A673 (cell line): ENCODE results near the gene HPGDS. TPM values are rescaled to one million over a fixed set of nuclear protein-coding genes. Genes with fewer than 3 reads are reported as not detected.
A peak's percentile ranks its signal among the peaks of the same experiment; 100 is the strongest.
"Not testable (repeated sequence)": the region's sequence is repeated elsewhere in the genome, so short reads cannot be mapped to it uniquely, and the experiment has no call there.

Experiments used
- BruUV-seq: library from RNA; stranded (reverse); fragments of 400-500 nt; replicated peaks from 2 replicates; lab custom pipeline; 2021; lab: Mats Ljungman, UMichigan
- CTCF ChIA-PET: fragments of 300-600 bp; sonication (Branson Sonifier 250); formaldehyde crosslinking; loops from one replicate; lab custom pipeline; 2022; ENCODE audit warnings: antibody characterized with exemption; lab: Charles Lee
- POLR2A ChIA-PET: fragments of 300-600 bp; sonication (Branson Sonifier 250); formaldehyde crosslinking; loops from one replicate; lab custom pipeline; 2022; ENCODE audit warnings: antibody characterized with exemption; ENCODE audit not compliant: low non-redundant PET; lab: Charles Lee
- DNase-seq: peaks from one replicate; pipeline ENCODE4 v3.0.0-alpha.2; 2015; ENCODE audit warnings: low spot score
- H3K27ac ChIP-seq: fragments of 200-600 bp; sonication (generic); 2 replicates; pipeline ENCODE4 v1.5.1; 2016; ENCODE audit warnings: mixed run types, low read depth, mild to moderate bottlenecking, mixed read lengths, antibody characterized with exemption, low read length; ENCODE audit not compliant: poor library complexity, severe bottlenecking
- H3K27me3 ChIP-seq: fragments of 200-600 bp; sonication (generic); replicated peaks from 2 replicates; pipeline ENCODE4 v1.6.1; 2017; ENCODE audit warnings: mixed run types, low read depth, mild to moderate bottlenecking, mixed read lengths, antibody characterized with exemption, low read length; ENCODE audit not compliant: insufficient read depth, poor library complexity
- H3K36me3 ChIP-seq: fragments of 200-600 bp; sonication (generic); 2 replicates; pipeline ENCODE4 v1.6.1; 2016; ENCODE audit warnings: mixed run types, mild to moderate bottlenecking, mixed read lengths, antibody characterized with exemption, low read length; ENCODE audit not compliant: insufficient read depth, poor library complexity, severe bottlenecking
- H3K4me1 ChIP-seq: fragments of 200-600 bp; sonication (generic); 2 replicates; pipeline ENCODE4 v1.6.1; 2017; ENCODE audit warnings: mixed run types, mild to moderate bottlenecking, mixed read lengths, antibody characterized with exemption, low read length; ENCODE audit not compliant: insufficient read depth, poor library complexity, severe bottlenecking
- H3K4me3 ChIP-seq: fragments of 200-600 bp; sonication (generic); 2 replicates; pipeline ENCODE4 v1.5.1; 2016; ENCODE audit warnings: low read depth, mixed run types, mild to moderate bottlenecking, mixed read lengths, low read length; ENCODE audit not compliant: poor library complexity, severe bottlenecking
- H3K9me3 ChIP-seq: fragments of 200-600 bp; sonication (generic); 2 replicates; pipeline ENCODE4 v1.6.1; 2016; ENCODE audit warnings: mixed run types, low read depth, mild to moderate bottlenecking, mixed read lengths, antibody characterized with exemption, low read length; ENCODE audit not compliant: poor library complexity, severe bottlenecking
- CTCF ChIP-seq: fragments of 300-800, 200-600 bp; sonication (generic); conservative IDR thresholded peaks from 2 replicates; pipeline ENCODE4 v1.5.1; 2017; ENCODE audit warnings: low read depth, mild to moderate bottlenecking, antibody characterized with exemption, low read length, moderate library complexity, mixed read lengths
- EZH2 ChIP-seq: fragments of 200-600 bp; sonication (generic); IDR thresholded peaks from 2 replicates; pipeline ENCODE4 v1.6.1; 2017; ENCODE audit warnings: borderline replicate concordance, low read depth, mild to moderate bottlenecking, mixed read lengths, antibody characterized with exemption, low read length; ENCODE audit not compliant: poor library complexity, severe bottlenecking
- intact Hi-C: fragments of 100-400 bp; cut with micrococcal nuclease; formaldehyde crosslinking; loops from one replicate; pipeline ENCODE4 v1.10.0; 2022; ENCODE audit not compliant: unreplicated experiment
- total RNA-seq: library from RNA; stranded (reverse); gene quantifications from 2 replicates; pipeline ENCODE4 v1.2.3, GENCODE V29; 2021

Gene HPGDS
- total RNA-seq, 1 experiment from 2014 or later, result not detected

- H3K9me3 ChIP-seq, result no peaks in the 10 kb centered on the region
- ChIA-PET POLR2A (no interaction called here), CTCF (no interaction called here)
- intact Hi-C loops, result loop anchor here (5.0 to 10.0 kb wide), 4 partner anchors 88 to 820 kb away; no protein-coding TSS in a partner anchor
- no TSS peak for BruUV-seq
- no peaks in the 10 kb centered on the region for H3K36me3 ChIP-seq
- H3K4me3 ChIP-seq, result no peak overlapping the region
- peak; percentile 51 for DNase-seq
- TF ChIP-seq CTCF, result peak; percentile 61
- no peak for TF ChIP-seq EZH2
- no peaks in the 10 kb centered on the region for H3K27me3 ChIP-seq
- H3K4me1 ChIP-seq, result peaks cover 17% of the 10 kb centered on the region
- no peak overlapping the region for H3K27ac ChIP-seq
Observed at GRCh38 chr4:94304365-94304971, 38.2 kb downstream of the HPGDS start.

GRCh38 chr4:94302191-94302590 is 40.4 kb downstream of the HPGDS start:
- peak; percentile 5 for DNase-seq
- ChIA-PET POLR2A (no interaction called here), CTCF (no interaction called here)
- no TSS peak for BruUV-seq
- no peaks in the 10 kb centered on the region for H3K36me3 ChIP-seq
- no peaks in the 10 kb centered on the region for H3K27me3 ChIP-seq
- no peaks in the 10 kb centered on the region for H3K9me3 ChIP-seq
- intact Hi-C loops, result loop anchor here (5.0 to 10.0 kb wide), 4 partner anchors 90 to 823 kb away; no protein-coding TSS in a partner anchor
- no peak overlapping the region for H3K27ac ChIP-seq
- H3K4me3 ChIP-seq, result no peak overlapping the region
- TF ChIP-seq CTCF (no peak), EZH2 (no peak)
- peaks cover 17% of the 10 kb centered on the region for H3K4me1 ChIP-seq

DNA sequence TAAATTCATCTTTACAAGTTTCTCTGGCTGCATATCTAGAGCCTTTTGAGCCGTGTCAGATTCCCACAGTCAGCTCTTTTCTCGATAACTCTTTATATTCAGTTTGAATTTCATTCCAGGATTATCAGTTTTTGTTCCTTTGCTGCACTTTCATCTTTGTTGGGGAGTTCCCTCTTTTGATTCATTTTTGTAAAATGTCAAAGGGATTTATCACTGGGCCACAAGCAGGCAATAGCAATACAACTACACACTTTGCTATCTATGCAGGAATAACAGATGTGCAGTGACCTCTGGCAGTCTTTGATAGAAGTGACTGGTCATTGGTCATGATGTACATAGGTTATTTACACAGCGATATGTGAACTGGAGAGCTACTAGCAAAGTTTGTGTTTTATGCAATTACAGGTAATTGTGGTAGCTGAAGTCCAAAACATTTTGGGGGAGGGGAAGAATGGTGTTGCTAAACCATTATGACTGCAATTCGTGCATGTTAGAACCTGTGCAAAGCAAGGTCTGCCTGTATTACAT is 43.8 kb downstream of the HPGDS start:
- POLR2A ChIA-PET, result no interaction called here

DNA sequence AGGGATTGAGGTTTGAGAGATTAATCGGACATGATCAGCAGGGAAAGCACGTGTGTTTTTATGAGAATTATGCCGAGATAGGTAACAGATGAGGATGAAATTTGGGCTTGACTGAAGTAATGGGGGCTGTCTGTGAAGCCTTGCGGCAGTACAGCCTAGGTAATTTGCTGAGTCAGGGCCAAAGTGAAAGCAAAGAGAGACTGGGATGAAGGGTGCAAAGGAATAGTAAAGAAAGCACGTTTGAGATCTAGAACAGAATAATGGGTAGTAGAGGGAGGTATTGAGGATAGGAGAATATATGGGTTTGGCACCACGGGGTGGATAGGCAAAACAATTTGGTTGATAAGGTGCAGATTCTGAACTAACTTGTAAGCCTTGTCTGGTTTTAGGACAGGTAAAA is 47.2 kb downstream of the HPGDS start:
- H3K4me1 ChIP-seq, H3K9me3 ChIP-seq, POLR2A ChIA-PET, H3K4me3 ChIP-seq, H3K36me3 ChIP-seq, BruUV-seq, H3K27me3 ChIP-seq, H3K27ac ChIP-seq, CTCF ChIA-PET, DNase-seq, intact Hi-C loops: not testable (repeated sequence)

More for the DNA sequence above, 43.8 kb downstream of the HPGDS start:
- intact Hi-C loops, result no loop called here
- H3K9me3 ChIP-seq, result no peaks in the 10 kb centered on the region
- DNase-seq, result no peak
- H3K4me3 ChIP-seq, result no peak overlapping the region
- no TSS peak for BruUV-seq
- CTCF ChIA-PET, result no interaction called here
- no peaks in the 10 kb centered on the region for H3K27me3 ChIP-seq
- H3K4me1 ChIP-seq, result no peaks in the 10 kb centered on the region
- TF ChIP-seq EZH2 (no peak), CTCF (no peak)
- H3K27ac ChIP-seq, result no peak overlapping the region
- no peaks in the 10 kb centered on the region for H3K36me3 ChIP-seq

DNA sequence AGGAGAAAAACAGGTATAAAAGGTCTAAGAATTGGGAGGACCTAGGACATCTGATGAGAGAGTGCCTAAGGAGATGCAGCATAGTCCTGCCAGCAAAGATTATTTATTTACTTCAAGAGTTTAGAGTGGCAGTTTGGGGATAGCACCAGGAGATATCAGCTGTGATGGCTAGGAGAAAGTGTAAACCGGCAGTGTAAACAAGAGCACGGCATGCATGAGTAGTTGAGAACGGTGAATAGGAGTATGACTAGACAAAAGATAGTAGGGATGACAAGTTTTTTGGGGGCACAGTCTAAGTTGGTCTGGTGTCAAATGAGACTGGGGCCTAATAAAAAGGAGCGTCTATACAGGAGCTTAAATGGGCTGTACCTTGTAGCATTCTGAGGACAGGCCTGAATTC is 48.7 kb downstream of the HPGDS start:
- H3K27ac ChIP-seq, H3K4me1 ChIP-seq, POLR2A ChIA-PET, H3K36me3 ChIP-seq, H3K4me3 ChIP-seq, DNase-seq, CTCF ChIA-PET, intact Hi-C loops, H3K9me3 ChIP-seq, BruUV-seq, H3K27me3 ChIP-seq: not testable (repeated sequence)
